ENCODE measurements around the gene ARRDC4.
A peak's percentile ranks its signal among the peaks of the same experiment; 100 is the strongest.

ARRDC4 gene

GRCh38 chr15:97995881-97996603 lies 35.5 kb downstream of the ARRDC4 start:
- DNase-seq: peak; percentile 43
- H2AFZ ChIP-seq (ENCODE audit: low read length): peak overlapping the region; percentile 49; the same call in 1 of the 2 replicates

GRCh38 chr15:97998307-97999071 lies 38.0 kb downstream of the ARRDC4 start:
- H3K36me3 ChIP-seq (replicated peaks; ENCODE audit: insufficient read depth, low read length): no peaks in the 10 kb centered on the region
- H3K4me3 ChIP-seq (ENCODE audit: low read length): no peak overlapping the region
- no peak overlapping the region for H2AFZ ChIP-seq (ENCODE audit: low read length)
- no peak overlapping the region for H3K4me2 ChIP-seq (ENCODE audit: low read depth, low read length)
- H3F3A ChIP-seq (ENCODE audit: insufficient read depth, low read length): no peaks in the 10 kb centered on the region
- no peaks in the 10 kb centered on the region for H3K9me2 ChIP-seq (replicated peaks; ENCODE audit: insufficient read depth, low read length)
- no peak for TF ChIP-seq EZH2phosphoT487 (IDR thresholded peaks at IDR 0.05; ENCODE audit: low read length)
- no peak for TF ChIP-seq EZH2 (optimal IDR thresholded peaks at IDR 0.05; ENCODE audit: low read depth, low read length)
- no peak for TF ChIP-seq CTCF (IDR thresholded peaks at IDR 0.05; ENCODE audit: low read length)
- H3K4me1 ChIP-seq (ENCODE audit: low read length): no peaks in the 10 kb centered on the region
- no peaks in the 10 kb centered on the region for H3K9me3 ChIP-seq (replicated peaks; ENCODE audit: insufficient read depth, low read length)
- no peak for DNase-seq
- no peak overlapping the region for H3K9ac ChIP-seq (ENCODE audit: low read length)
- no peak overlapping the region for H3K27ac ChIP-seq (ENCODE audit: low read length)
- H3K79me2 ChIP-seq (ENCODE audit: low read length): no peaks in the 10 kb centered on the region
- H3K27me3 ChIP-seq (replicated peaks; ENCODE audit: insufficient read depth, low read length): no peaks in the 10 kb centered on the region
- no peaks in the 10 kb centered on the region for H4K20me1 ChIP-seq (ENCODE audit: insufficient read depth, low read length)

More at GRCh38 chr15:97995881-97996603, 35.5 kb downstream of the ARRDC4 start:
- H4K20me1 ChIP-seq (ENCODE audit: insufficient read depth, low read length): no peaks in the 10 kb centered on the region
- H3K27me3 ChIP-seq (replicated peaks; ENCODE audit: insufficient read depth, low read length): no peaks in the 10 kb centered on the region
- H3K27ac ChIP-seq (ENCODE audit: low read length): no peak overlapping the region
- H3K4me1 ChIP-seq (ENCODE audit: low read length): no peaks in the 10 kb centered on the region
- TF ChIP-seq EZH2 (optimal IDR thresholded peaks at IDR 0.05; ENCODE audit: low read depth, low read length): no peak
- no peak for TF ChIP-seq EZH2phosphoT487 (IDR thresholded peaks at IDR 0.05; ENCODE audit: low read length)
- peak; percentile 40 for TF ChIP-seq CTCF (IDR thresholded peaks at IDR 0.05; ENCODE audit: low read length)
- H3K79me2 ChIP-seq (ENCODE audit: low read length): no peaks in the 10 kb centered on the region
- H3K9me2 ChIP-seq (replicated peaks; ENCODE audit: insufficient read depth, low read length): no peaks in the 10 kb centered on the region
- no peak overlapping the region for H3K9ac ChIP-seq (ENCODE audit: low read length)
- no peaks in the 10 kb centered on the region for H3K36me3 ChIP-seq (replicated peaks; ENCODE audit: insufficient read depth, low read length)
- H3F3A ChIP-seq (ENCODE audit: insufficient read depth, low read length): no peaks in the 10 kb centered on the region
- no peaks in the 10 kb centered on the region for H3K9me3 ChIP-seq (replicated peaks; ENCODE audit: insufficient read depth, low read length)
- no peak overlapping the region for H3K4me3 ChIP-seq (ENCODE audit: low read length)
- peak overlapping the region; percentile 33; the same call in 1 of the 2 replicates for H3K4me2 ChIP-seq (ENCODE audit: low read depth, low read length)

GRCh38 chr15:98000249-98001203 lies 40.0 kb downstream of the ARRDC4 start:
- Histone ChIP-seq H2AFZ (ENCODE audit: low read length) (no peak overlapping the region), H3F3A (ENCODE audit: insufficient read depth, low read length) (no peaks in the 10 kb centered on the region), H3K4me1 (ENCODE audit: low read length) (no peaks in the 10 kb centered on the region), H3K4me2 (ENCODE audit: low read depth, low read length) (no peak overlapping the region), H3K4me3 (ENCODE audit: low read length) (no peak overlapping the region), H3K9me3 (replicated peaks; ENCODE audit: insufficient read depth, low read length) (no peaks in the 10 kb centered on the region), H3K9ac (ENCODE audit: low read length) (no peak overlapping the region), H3K36me3 (replicated peaks; ENCODE audit: insufficient read depth, low read length) (no peaks in the 10 kb centered on the region), H3K27ac (ENCODE audit: low read length) (no peak overlapping the region), H4K20me1 (ENCODE audit: insufficient read depth, low read length) (no peaks in the 10 kb centered on the region), H3K79me2 (ENCODE audit: low read length) (no peaks in the 10 kb centered on the region), H3K9me2 (replicated peaks; ENCODE audit: insufficient read depth, low read length) (no peaks in the 10 kb centered on the region), H3K27me3 (replicated peaks; ENCODE audit: insufficient read depth, low read length) (no peaks in the 10 kb centered on the region)
- no peak for TF ChIP-seq EZH2phosphoT487 (IDR thresholded peaks at IDR 0.05; ENCODE audit: low read length)
- TF ChIP-seq CTCF (IDR thresholded peaks at IDR 0.05; ENCODE audit: low read length): no peak
- TF ChIP-seq EZH2 (optimal IDR thresholded peaks at IDR 0.05; ENCODE audit: low read depth, low read length): no peak
- DNase-seq: no peak
